NAMALWA (cell line): ENCODE measurements around the gene THOC1.

ENCODE experiments used
- DNase-seq: peaks from one replicate; pipeline ENCODE4 v3.0.0-alpha.2; 2015; ENCODE audit warnings: low spot score

The THOC1 gene

DNA sequence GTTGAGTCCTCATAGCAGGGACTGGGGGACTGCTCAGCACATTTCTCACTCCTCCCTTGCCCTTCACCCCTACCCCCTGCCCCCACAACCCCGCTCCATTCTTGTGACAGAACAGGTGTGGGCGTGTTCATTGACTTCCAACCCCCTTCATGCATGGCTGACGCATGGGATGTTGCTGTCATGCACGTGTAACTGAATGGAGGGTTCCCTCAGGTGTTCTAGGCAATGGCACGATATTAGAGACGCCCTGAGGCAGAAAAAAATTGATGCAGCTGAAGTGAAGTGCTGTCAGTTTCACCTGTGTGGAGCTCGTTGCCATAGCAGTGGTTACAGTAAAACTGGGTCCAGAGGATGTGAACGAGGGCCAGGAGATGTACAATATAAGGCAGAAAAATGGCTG lies 6.5 kb upstream of the THOC1 start:
- no peak for DNase-seq

DNA sequence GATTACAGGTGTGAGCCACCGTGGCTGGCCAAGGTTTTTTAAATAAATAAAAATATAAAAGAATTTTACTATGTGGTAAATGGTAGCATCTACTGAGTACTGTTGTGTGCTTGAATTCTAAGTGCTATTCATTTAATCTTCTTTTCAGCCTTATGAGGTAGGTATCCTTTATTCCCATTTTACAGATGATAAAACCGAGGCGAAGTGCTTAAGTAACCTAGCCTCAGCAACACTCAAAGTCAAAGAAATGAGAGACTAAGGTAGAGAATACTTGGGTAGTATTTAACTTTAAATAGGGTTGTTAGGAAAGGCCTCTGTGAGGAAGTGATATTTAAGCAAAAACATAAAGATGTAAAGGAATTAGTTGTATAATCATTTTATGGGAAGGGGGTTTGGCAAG lies 5.7 kb upstream of the THOC1 start:
- no peak for DNase-seq

DNA sequence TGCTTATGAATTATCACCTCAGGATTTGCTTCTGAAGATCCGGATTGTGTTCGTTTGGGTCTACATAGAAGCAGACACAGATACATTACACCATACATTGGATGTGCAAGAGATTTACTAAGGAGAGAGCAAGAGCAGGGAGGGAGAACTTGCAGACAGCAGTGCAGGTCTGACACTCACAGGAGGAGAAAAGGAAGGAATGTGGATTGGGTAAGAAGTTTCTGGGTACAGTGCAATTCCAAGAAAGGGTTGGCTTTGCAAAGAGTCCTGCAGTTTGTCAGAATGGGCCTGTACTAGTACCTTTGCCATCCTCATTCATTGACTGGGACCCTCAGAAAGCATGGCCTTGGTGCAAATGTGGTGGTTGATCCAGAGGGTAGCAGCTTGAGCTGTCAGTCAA lies 4.8 kb upstream of the THOC1 start:
- DNase-seq, result no peak

DNA sequence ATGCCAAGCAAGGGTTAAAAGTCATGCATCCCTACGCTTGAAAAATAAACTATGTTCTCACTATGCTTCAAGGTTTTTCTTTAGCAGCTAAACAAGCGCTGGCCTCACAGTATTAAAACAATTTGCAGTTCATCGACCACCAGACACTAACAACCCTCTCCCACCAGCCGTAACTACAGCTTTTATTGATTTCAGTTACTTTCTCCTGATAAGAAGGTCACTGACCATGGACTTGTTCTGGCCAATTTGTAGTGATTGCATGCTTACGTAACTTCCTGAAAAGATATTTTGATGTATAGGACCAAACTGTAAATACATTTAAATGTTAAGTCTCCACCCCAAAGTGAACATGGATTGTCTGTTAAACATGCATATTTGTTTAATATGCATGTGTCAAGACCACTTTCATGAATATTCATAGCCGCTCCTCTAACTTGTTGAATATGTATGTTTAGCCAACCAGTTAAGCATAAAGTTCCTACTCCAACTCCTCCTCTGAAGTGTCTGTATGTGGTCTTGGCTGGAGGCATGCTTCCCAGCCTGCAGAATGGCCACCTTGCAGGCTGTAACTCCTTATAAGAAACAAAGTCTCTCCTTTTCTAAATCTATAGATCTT lies 1.7 kb upstream of the THOC1 start:
- peak; percentile 73 for DNase-seq

GRCh38 chr18:267380-267687 lies 513 bp downstream of the THOC1 start:
- no peak for DNase-seq

- no peak for DNase-seq
Measured at GRCh38 chr18:261398-262073, 6.3 kb downstream of the THOC1 start.

DNA sequence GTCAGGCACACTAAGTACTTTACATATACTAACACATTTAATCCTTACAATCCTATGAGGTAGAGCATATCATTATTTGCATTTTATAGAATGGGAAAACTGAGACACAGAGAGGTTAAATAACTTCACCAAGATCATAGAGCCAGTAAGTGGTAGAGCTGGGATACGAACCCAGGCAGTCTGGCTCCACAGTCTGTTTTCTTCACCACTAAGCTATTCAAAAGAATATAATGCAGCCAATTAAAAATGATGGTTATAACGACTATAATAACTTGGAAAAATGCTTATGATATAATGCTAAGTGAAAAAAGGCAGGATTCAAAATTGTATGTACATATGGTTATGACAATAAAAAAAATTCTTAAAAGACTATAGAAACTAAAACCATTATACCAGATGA lies 7.3 kb downstream of the THOC1 start:
- DNase-seq, result no peak

GRCh38 chr18:255171-255570 lies 12.7 kb downstream of the THOC1 start:
- no peak for DNase-seq

- no peak for DNase-seq
Measured at GRCh38 chr18:253121-253520, 14.7 kb downstream of the THOC1 start.

DNA sequence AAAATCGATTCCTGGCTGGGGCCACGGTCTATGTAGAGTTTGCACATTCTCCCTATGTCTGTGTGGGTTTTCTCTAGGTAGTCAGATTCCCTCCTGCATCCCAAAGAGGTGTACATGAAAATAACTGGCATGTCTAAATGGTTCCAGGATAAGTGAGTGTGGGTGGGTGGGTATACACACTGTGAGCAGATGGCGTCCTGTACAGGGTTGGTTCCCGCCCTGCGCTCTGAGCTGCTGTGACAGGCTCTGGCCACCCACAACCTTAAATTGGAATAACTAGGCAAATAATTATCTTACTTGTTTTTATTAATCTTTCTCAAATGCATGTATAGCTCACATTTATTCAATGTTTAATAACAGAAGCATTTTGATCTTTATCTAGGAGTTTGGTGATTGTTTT lies 16.3 kb downstream of the THOC1 start:
- no peak for DNase-seq

- no peak for DNase-seq
Measured at GRCh38 chr18:250685-251084, 17.2 kb downstream of the THOC1 start.

- DNase-seq, result no peak
Measured at GRCh38 chr18:248053-248452, 19.8 kb downstream of the THOC1 start.

DNA sequence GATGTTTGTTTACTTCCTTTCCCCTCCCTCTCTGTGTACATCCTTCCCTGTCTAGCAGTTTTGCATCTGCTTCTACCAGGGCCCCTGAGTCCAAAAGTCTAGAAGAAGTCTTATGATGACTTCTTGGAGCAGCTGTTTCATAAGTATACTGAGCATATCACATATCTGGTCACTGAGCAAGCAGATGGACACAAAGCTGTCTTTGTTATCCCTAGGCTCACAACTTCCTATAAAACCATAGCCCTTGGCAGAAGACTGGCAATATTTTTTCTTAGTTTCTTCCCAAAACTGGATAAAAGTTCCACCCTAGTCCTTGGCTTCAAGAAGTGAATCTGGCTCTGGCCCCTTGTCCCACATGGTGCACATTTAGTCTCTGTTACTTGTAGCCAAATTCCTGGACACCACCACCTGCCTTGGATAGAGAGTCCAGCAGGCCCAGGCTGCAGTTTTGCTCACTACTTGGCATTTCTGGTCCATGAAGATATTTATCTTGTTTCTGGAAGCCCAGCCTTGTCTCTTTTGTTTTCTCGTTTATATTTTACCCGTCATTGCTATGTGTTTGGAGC lies 22.5 kb downstream of the THOC1 start:
- no peak for DNase-seq

- DNase-seq, result no peak
Measured at GRCh38 chr18:240175-240574, 27.7 kb downstream of the THOC1 start.

DNA sequence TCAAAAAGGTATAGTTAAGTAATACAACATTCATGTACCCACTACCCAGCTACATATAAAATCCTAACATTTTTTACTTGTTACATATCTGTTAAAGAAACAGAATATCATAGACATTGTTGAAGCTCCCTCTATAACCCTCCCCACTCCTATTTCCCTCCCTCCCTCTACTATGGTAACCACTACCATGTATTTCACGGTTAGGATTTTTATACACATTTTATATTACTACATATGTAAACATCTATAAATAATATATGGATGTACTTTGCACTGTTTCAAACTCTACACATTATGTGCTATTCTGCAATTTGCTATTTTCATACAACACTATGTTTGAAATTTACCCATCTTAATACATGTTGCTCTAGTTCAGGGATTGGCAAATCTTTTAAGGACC lies 36.3 kb downstream of the THOC1 start:
- DNase-seq, result no peak

DNA sequence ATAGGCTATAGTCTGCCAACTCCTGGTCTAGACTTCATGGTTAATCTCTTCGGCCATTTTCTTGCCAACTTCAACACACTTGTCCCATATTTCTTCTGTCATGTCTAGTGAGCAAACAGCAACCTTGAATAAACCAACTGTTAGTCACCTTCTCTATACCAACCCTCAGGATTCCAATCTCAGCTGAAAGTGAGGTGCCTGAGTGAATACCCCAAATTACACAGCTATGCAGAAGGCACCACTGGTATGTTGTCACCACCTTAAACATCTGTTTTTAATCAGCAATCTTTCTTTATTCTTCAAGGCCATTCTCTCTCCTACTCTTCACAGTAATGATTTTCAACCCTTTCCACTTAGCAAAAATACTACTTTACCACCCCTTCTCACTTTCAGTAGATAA lies 39.3 kb downstream of the THOC1 start:
- no peak for DNase-seq

- DNase-seq, result no peak
Measured at GRCh38 chr18:227902-228301, 39.9 kb downstream of the THOC1 start.

DNA sequence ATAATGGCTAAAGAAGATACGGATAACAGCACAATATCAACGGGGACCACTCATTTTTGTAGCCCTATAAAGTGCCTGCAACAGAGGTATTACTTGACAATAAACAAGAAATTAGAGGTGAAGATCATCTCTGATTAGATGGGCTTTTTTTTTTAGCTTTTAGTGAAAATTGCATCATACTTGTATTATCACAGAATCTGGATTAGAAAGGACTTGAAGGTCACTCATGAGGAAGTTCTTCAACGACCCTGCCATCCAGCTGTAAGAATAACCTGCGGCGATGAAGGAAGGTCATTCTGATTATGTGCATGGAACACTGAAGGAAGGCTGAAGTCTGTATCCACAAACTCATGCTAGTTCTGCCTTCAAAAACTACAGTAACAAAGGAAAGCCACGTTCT lies 40.5 kb downstream of the THOC1 start:
- no peak for DNase-seq

- DNase-seq, result no peak
Measured at GRCh38 chr18:225745-226144, 42.1 kb downstream of the THOC1 start.

DNA sequence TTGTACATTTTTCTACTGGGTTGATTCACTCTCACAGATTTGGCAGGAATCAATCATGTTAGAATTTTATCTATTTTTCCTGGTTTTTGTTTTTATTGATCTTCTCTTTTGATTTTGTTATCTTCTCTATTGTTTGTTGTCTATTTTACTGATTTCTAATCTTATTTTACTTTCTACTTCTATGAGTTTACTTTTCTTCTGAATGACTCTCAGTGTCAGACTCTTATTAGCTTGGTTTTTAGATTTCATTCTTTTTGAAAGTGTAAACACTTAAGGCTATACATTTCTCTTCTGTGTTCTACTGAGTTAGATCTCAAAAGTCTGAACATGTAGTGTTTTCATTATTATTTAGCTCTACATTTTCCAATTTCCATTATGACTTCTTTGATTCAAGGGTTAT lies 47.1 kb downstream of the THOC1 start:
- no peak for DNase-seq

DNA sequence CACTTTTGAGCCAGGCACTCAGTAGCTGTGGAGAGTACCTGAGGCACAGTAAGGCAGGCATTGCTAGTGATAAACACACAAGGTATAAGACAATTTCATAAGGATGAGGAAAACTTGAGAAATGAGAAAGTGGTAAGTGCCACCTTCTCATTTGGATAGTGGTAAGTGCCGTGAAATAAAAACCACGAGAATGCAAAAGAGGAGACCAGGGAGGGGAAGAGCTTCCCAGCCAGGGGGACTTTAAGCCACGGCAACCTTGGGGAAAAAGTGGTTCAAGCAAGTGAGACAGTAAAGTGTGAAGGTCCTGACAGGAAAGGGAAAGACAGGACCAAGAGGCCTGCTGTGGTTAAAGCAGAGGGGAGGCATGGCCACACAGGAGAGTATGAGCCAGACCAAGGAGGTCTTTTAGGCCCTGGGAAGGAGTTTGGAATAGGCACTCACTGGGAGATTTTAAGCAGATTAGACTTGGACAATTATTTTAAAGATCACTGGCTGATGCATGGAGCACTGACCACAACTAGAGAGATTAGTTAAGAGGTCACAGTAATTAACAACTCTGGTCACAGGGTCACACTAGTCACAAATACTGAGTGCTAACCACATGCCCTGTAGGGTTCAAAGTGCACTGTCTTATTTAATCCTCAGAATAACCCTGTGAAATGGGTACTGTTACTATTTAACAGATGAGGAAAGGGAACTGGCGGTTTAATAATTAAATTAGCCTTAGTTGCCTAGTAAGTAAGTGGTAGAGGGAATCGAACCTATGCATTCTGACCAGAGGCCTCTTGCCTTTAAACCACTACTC lies 50.1 kb downstream of the THOC1 start:
- DNase-seq, result no peak

DNA sequence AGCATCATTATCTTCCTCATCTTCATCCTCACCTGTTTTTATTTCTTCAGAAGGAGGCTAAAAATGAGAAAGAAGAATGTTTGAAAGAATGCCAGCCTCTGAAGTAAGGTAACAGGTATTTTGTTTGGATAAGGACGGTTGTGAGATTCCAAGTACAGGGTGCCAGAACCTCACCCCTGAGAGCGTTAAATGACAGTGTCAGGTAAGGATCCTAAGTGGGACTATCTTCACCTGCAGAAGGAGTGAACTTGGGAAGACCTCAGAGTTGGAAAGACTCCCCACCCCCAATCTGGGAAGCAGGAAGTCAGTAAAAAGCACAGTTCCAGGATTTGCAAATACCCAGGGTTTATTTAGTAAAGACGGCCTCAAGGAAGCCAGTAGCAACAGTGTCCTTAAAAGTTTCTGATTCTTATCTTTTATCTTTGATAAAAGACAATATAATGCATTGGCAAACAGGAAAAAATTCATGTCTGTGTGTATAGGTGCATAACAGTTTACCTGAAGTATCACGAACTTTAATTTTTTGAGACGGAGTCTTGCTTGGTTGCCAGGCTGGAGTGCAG lies 52.3 kb downstream of the THOC1 start:
- DNase-seq, result no peak

DNA sequence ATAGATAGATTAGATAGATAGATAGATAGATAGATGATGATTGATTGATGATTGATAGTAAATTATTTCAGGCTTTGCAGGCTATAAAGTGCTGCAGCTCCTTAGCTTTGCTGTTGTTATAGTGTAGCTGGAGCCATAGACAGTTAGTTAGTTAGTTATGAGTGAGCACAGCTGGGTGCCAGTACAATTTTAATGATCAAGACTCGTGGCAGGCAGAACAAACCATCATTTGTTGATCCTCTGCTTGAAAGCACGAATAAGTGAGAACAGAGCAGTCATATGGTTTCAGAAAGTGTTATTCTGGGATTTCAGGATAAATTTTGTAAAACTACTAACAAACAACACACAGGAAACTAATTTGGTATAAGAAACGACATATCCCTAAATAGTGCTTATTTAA lies 53.9 kb downstream of the THOC1 start:
- no peak for DNase-seq
